Activated naive CD4-positive, alpha-beta T cell treated with anti-CD3 and anti-CD28 coated beads for 36 hours (primary cell): Measurements from ENCODE around the gene DLX2. TPM values are rescaled to one million over a fixed set of nuclear protein-coding genes. Genes with fewer than 3 reads are reported as not detected.

Experiments used
- CTCF ChIA-PET: fragments of 350-600 bp; sonication (Branson Sonifier 250); formaldehyde crosslinking; loops from one replicate; lab custom pipeline; 2021; ENCODE audit warnings: antibody characterized with exemption; lab: Charles Lee
- DNase-seq: peaks from one replicate; pipeline ENCODE4 v3.0.0-alpha.2; 2020
- H3K27ac Mint-ChIP-seq: one replicate; pipeline ENCODE4 v1.8.0; 2021; ENCODE audit warnings: mild to moderate bottlenecking, mixed read lengths
- H3K27me3 Mint-ChIP-seq: one replicate; pipeline ENCODE4 v1.8.0; 2021; ENCODE audit warnings: low read depth, mixed read lengths
- H3K36me3 Mint-ChIP-seq: one replicate; pipeline ENCODE4 v1.8.0; 2021; ENCODE audit warnings: low read depth, mixed read lengths
- H3K4me1 Mint-ChIP-seq: one replicate; pipeline ENCODE4 v1.8.0; 2021; ENCODE audit warnings: low read depth, mixed read lengths
- H3K4me3 Mint-ChIP-seq: one replicate; pipeline ENCODE4 v1.8.0; 2021; ENCODE audit warnings: mild to moderate bottlenecking, moderate library complexity, mixed read lengths
- H3K9me3 Mint-ChIP-seq: one replicate; pipeline ENCODE4 v1.8.0; 2021; ENCODE audit warnings: mixed read lengths
- intact Hi-C: fragments of 100-400 bp; cut with micrococcal nuclease; formaldehyde crosslinking; loops from one replicate; pipeline ENCODE4 v1.15.1; 2023
- total RNA-seq, 2 experiments: library from RNA; stranded (reverse); gene quantifications; one replicate each; pipeline ENCODE4 v1.2.3, GENCODE V29; 2021

The DLX2 gene
- total RNA-seq, 2 experiments from 2014 or later: not detected

GRCh38 chr2:172052000-172052983, 50.4 kb downstream of the DLX2 start:
- Mint-ChIP-seq H3K36me3 (no peaks in the 10 kb centered on the region), H3K27me3 (no peaks in the 10 kb centered on the region), H3K27ac (no peak overlapping the region), H3K4me3 (no peak overlapping the region), H3K9me3 (no peaks in the 10 kb centered on the region), H3K4me1 (no peaks in the 10 kb centered on the region)
- DNase-seq: no peak
- intact Hi-C loops: no loop called here
- CTCF ChIA-PET: no interaction called here

DNA sequence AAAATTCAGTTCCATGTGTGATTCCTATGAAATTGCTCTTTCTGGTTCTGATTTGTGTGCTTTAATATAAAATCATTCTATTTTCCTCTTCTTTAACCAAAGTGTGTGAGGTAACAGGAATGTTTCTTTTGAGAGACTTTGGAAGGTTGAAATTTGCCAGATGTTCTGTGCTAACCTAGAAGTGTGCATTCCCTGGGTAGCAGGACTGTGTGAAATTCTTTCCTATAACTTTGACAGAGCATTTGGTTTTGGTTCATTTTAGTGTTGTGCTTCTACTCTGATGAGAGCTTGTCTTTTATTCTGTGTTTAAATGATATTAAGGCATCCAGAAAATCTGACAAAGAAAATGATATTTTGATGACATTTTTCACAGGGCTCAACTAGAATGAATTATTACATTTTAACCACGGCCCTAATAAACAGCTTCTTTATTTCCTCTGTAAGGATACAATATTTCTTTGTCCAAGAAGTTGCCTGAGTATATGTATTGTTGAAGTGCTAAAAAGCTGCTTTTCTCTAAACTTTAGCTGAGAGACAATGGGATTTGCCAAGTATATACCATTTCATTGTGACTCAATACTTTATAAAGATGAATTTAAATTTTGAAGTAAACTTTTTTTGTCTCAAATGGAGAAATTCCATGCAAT, 52.1 kb downstream of the DLX2 start:
- CTCF ChIA-PET: no interaction called here
- Mint-ChIP-seq H3K27me3 (no peaks in the 10 kb centered on the region), H3K27ac (no peak overlapping the region), H3K36me3 (no peaks in the 10 kb centered on the region), H3K4me1 (peaks cover 3% of the 10 kb centered on the region), H3K9me3 (no peaks in the 10 kb centered on the region), H3K4me3 (no peak overlapping the region)
- no peak for DNase-seq
- intact Hi-C loops: no loop called here

GRCh38 chr2:172049567-172050120, 53.1 kb downstream of the DLX2 start:
- Mint-ChIP-seq H3K27ac (no peak overlapping the region), H3K9me3 (no peaks in the 10 kb centered on the region), H3K27me3 (no peaks in the 10 kb centered on the region), H3K4me1 (peaks cover 3% of the 10 kb centered on the region), H3K4me3 (no peak overlapping the region), H3K36me3 (no peaks in the 10 kb centered on the region)
- intact Hi-C loops: no loop called here
- DNase-seq: no peak
- CTCF ChIA-PET: interaction anchor here (0.6 kb wide), 1 partner anchor 36 kb away, joined by 5 read pairs; no protein-coding TSS in a partner anchor

Other genes starting within 250 kb of the DLX2 start
- gene SLC25A12, start 208.7 kb downstream of the DLX2 start, total RNA-seq: 10 to 100 TPM; 15.0 to 17.4 TPM
- 10 to 100 TPM; 74.6 to 77.2 TPM for gene HAT1, start 180.4 kb downstream of the DLX2 start, total RNA-seq
- 1 to 10 TPM; 2.5 to 3.4 TPM for gene METAP1D, start 102.9 kb downstream of the DLX2 start, total RNA-seq
- gene DLX1, start 17.4 kb downstream of the DLX2 start, total RNA-seq: not detected